Smooth muscle cell of the umbilical artery (primary cell): ENCODE data around the gene C1QL2. TPM values are rescaled to one million over a fixed set of nuclear protein-coding genes. Genes with fewer than 3 reads are reported as not detected.

Source experiments
- total RNA-seq: library from RNA; depleted of rRNA; stranded (reverse); fragments of >200 nt; gene quantifications from 2 replicates; pipeline ENCODE4 v1.2.3, GENCODE V29; 2014

C1QL2 gene
- not detected in 2 replicates for total RNA-seq

DNA sequence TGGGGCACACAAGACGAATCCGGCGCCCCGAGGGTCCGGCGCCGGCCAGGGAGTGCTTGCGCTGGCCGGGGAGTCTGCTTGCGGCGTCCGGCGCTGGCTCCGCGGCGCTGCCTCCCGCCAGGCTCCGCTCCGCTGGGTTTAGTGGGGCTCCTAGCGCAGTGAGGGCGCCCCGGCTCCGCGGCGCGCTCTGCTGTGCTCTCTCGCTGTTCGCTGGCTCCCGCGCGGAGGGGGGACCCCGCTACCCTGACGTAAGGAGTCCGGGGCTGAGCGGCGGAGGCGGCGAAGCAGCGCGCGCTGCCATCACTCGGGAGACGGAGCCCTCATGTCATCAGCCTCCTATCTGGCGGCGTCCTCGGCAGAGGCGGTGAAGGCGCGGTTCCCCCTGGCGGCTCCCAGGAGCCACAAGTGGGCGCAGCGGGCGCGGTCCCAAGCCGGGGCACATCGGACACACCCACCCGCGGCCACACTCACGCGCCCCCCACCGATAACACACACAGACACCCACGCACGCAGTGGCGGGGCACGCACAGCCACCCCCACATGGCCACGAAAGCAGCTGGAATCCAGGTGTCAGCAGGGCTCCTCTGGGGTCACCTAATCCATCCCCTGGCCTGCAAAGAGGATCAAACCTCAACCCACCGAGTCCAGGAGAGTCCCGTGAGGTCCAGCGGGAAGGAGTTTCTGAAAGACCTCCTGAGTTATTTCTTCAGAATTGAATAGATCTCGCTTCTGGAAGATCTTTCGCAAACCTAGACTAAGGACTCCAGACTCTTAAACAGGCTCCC is at the start of gene C1QL2:
C1QL2 (minus strand) TSS at position 189 of the 785 bp plus-strand sequence. CDS start 482 bp downstream, outside the sequence.

Other genes starting within 250 kb of the C1QL2 start
- not detected in 2 replicates for gene MARCO, start 216.6 kb downstream of the C1QL2 start, total RNA-seq
- 6.8 and 30.7 TPM in 2 replicates for gene STEAP3, start 65.1 kb upstream of the C1QL2 start, total RNA-seq
- gene C2orf76, start 208.1 kb upstream of the C1QL2 start, total RNA-seq, result 6.7 and 9.5 TPM in 2 replicates
- 71.5 and 80.2 TPM in 2 replicates for gene DBI, start 208.2 kb upstream of the C1QL2 start, total RNA-seq